GM12878 (cell line): Measurements from ENCODE around the gene SHC1. TPM values are rescaled to one million over a fixed set of nuclear protein-coding genes. Genes with fewer than 3 reads are reported as not detected.
A peak's percentile ranks its signal among the peaks of the same experiment; 100 is the strongest.

Experiments
- ATAC-seq: fragments of 200-7000 bp; cut with Tn5 transposase; 3 replicates; pipeline ENCODE4 v1.9.1; 2020; ENCODE audit warnings: mild to moderate bottlenecking, moderate library complexity
- BruUV-seq: library from RNA; stranded (reverse); fragments of 400-500 nt; replicated peaks from 2 replicates; lab custom pipeline; 2021; lab: Mats Ljungman, UMichigan
- CTCF ChIA-PET: fragments of 300-600 bp; sonication (Branson Sonifier 250); formaldehyde crosslinking; extraction: SDS; loops from one replicate; lab custom pipeline; 2021; ENCODE audit warnings: inconsistent platforms; lab: Yijun Ruan, JAX
- POLR2A ChIA-PET: fragments of 350-600 bp; formaldehyde crosslinking; extraction: SDS; loops from one replicate; lab custom pipeline; 2021; ENCODE audit warnings: inconsistent platforms; lab: Charles Lee
- RAD21 ChIA-PET: fragments of 300-600 bp; sonication (Branson Sonifier 250); formaldehyde crosslinking; loops from one replicate; lab custom pipeline; 2023; ENCODE audit warnings: antibody characterized with exemption; ENCODE audit not compliant: unreplicated experiment; lab: Charles Lee
- SMC1A ChIA-PET: fragments of 300-600 bp; sonication (Branson Sonifier 250); formaldehyde crosslinking; loops from one replicate; lab custom pipeline; 2023; ENCODE audit not compliant: unreplicated experiment, uncharacterized antibody; lab: Charles Lee
- DNase-seq: peaks from one replicate; pipeline ENCODE4 v3.0.0-alpha.2; 2011; ENCODE audit warnings: low read depth, low spot score
- FAIRE-seq: peaks from 3 replicates; lab custom pipeline; 2011; peaks lifted over from hg19 to GRCh38; lab: Jason Lieb, UNC
- H2AFZ ChIP-seq: 2 replicates; pipeline ENCODE4 v1.6.0; 2011; ENCODE audit warnings: low read depth, low read length, control low read depth; ENCODE audit not compliant: control insufficient read depth
- H3K27ac ChIP-seq: 2 replicates; pipeline ENCODE4 v1.5.1; 2011; ENCODE audit warnings: control low read depth; ENCODE audit not compliant: control insufficient read depth, insufficient read depth
- H3K27me3 ChIP-seq, 2 experiments: replicated peaks in 1 of 2; 2 replicates each; pipeline versions ENCODE4 v1.6.0 to v1.6.1; 2011; ENCODE audit warnings: low read length in 1 of 2; ENCODE audit not compliant: control insufficient read depth in 2 of 2, insufficient read depth in 2 of 2
- H3K36me3 ChIP-seq, 2 experiments: 2 replicates each; pipeline ENCODE4 v1.5.1; 2011; ENCODE audit warnings: low read length in 1 of 2; ENCODE audit not compliant: control insufficient read depth in 2 of 2, insufficient read depth in 2 of 2
- H3K4me1 ChIP-seq: 2 replicates; pipeline ENCODE4 v1.6.1; 2011; ENCODE audit warnings: mild to moderate bottlenecking, low read length, moderate library complexity, mixed read lengths; ENCODE audit not compliant: control insufficient read depth, insufficient read depth
- H3K4me2 ChIP-seq: 2 replicates; pipeline ENCODE4 v1.6.0; 2011; ENCODE audit warnings: control low read depth; ENCODE audit not compliant: control insufficient read depth, insufficient read depth
- H3K4me3 ChIP-seq: fragments of 200-600 bp; sonication (generic); 2 replicates; pipeline ENCODE4 v1.5.1; 2016
- H3K79me2 ChIP-seq: 2 replicates; pipeline ENCODE4 v1.6.0; 2011; ENCODE audit warnings: low read length; ENCODE audit not compliant: control insufficient read depth, insufficient read depth
- H3K9ac ChIP-seq: 2 replicates; pipeline ENCODE4 v1.8.0; 2011; ENCODE audit warnings: low read length, control low read depth, mixed read lengths; ENCODE audit not compliant: control insufficient read depth, insufficient read depth
- H3K9me3 ChIP-seq: replicated peaks from 3 replicates; pipeline ENCODE4 v1.5.1; 2011; ENCODE audit warnings: mild to moderate bottlenecking, low read length; ENCODE audit not compliant: control insufficient read depth, insufficient read depth
- H4K20me1 ChIP-seq: 2 replicates; pipeline ENCODE4 v1.6.0; 2011; ENCODE audit not compliant: control insufficient read depth, insufficient read depth
- CHD2 ChIP-seq: IDR thresholded peaks from 2 replicates; pipeline ENCODE4 v1.6.1; 2011; ENCODE audit warnings: low read depth, low read length, improper control_type of control experiment, borderline replicate concordance
- RAD21 ChIP-seq: IDR thresholded peaks from 2 replicates; pipeline ENCODE4 v1.6.1; 2011; ENCODE audit warnings: mild to moderate bottlenecking, low read depth, low read length, moderate library complexity; ENCODE audit not compliant: insufficient read depth
- SREBF2 ChIP-seq: IDR thresholded peaks from 2 replicates; pipeline ENCODE4 v1.6.1; 2012; ENCODE audit warnings: mild to moderate bottlenecking, low read length
- TARDBP ChIP-seq: IDR thresholded peaks from 2 replicates; pipeline ENCODE4 v1.6.1; 2016; ENCODE audit warnings: borderline replicate concordance
- ZZZ3 ChIP-seq: IDR thresholded peaks from 2 replicates; pipeline ENCODE4 v1.6.1; 2011; ENCODE audit warnings: low read depth; ENCODE audit not compliant: control insufficient read depth, insufficient read length
- WGBS: methylation state at CpG from one replicate; pipeline ENCODE4 v1.1.6; 2016; ENCODE audit warnings: low lambda C conversion rate; ENCODE audit not compliant: insufficient replicate concordance, insufficient coverage; ENCODE audit errors: missing lambda C conversion rate; 5-methylcytosine and 5-hydroxymethylcytosine counted together
- in situ Hi-C: fragments of 300-500 bp; cut with MboI; formaldehyde crosslinking; loops from 9 replicates; pipeline ENCODE4 v1.14.3; 2018; ENCODE audit warnings: mixed read lengths
- intact Hi-C: fragments of 100-400 bp; cut with micrococcal nuclease; formaldehyde crosslinking; loops from one replicate; pipeline ENCODE4 v1.14.2; 2022; ENCODE audit not compliant: unreplicated experiment
- polyA plus RNA-seq, 11 experiments: library from polyadenylated mRNA; depleted of rRNA in 4 of 11; unstranded in 6 of 11; stranded (reverse) in 5 of 11; fragments of >200 nt; fragmentation: Nextera tagmentation in 4 of 11; fragmentation: Illumina TruSeq in 1 of 11; extraction: Ambion mirVana in 4 of 11; extraction: Trizol in 1 of 11; gene quantifications; 1 replicate in 1 of 11; 2 replicates in 10 of 11; pipeline versions ENCODE4 v1.2.1 to v1.2.3, GENCODE V29; 2011 to 2016; ENCODE audit warnings: inconsistent platforms in 2 of 11, missing spikeins in 2 of 11, low read depth in 1 of 11
- total RNA-seq, 4 experiments: library from RNA; depleted of rRNA in 3 of 4; stranded (reverse); fragments of >200 nt in 3 of 4; fragmentation: Illumina TruSeq in 1 of 4; extraction: Trizol in 1 of 4; gene quantifications; 2 replicates each; pipeline versions ENCODE4 v1.2.1 to v1.2.3, GENCODE V29; 2013 to 2021
- TF ChIP-seq, protein P1 (sequence below): fragments of 450-650 bp; IDR thresholded peaks from 2 replicates; pipeline ENCODE4 v1.6.1; 2017; ENCODE audit warnings: mild to moderate bottlenecking, moderate library complexity
- TF ChIP-seq, protein P2 (sequence below): IDR thresholded peaks from 2 replicates; pipeline ENCODE4 v1.6.1; 2011; ENCODE audit warnings: borderline replicate concordance, low read depth, mild to moderate bottlenecking, moderate library complexity, low read length; ENCODE audit not compliant: insufficient read depth, poor library complexity, severe bottlenecking

The SHC1 gene
- total and polyA plus RNA-seq, 10 of the 15 experiments (the other 5 are each of a cell fraction or from before 2014, with no cell fraction given): 2.6 to 49.3 (median 25.2) TPM

DNA sequence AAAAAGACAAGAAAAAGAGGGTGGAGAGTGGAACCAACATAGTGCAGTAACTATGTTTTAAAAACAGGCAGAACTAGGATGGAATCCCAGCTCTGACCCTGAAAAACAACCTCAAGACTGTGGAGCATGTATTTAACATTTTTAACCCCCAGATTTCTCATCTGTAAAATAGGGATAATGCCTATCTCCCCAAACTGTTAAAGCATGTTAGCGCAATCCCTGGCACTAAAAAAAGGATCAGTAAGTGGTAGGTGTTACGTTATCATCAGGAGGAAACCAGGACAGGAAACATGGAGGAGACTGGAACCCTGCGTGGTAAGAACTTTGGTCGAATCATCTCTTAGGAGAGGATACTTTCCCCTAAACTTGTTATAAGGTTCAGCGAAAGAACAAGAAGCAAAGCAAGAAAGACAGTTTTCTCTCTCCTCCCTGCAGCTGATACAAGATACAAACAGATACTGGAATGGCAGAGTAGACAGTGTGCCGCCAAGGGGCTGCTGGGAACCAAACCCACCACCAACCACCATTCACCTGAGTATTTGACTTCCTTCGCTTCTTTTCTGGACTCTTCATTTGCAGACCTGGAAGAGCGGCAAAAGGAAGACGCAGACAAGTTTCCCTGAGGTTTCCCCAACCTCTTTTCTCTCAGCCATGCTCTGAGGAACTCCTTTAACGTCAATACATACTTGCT is 10.0 kb downstream of the SHC1 start:
- Histone ChIP-seq H3K79me2 (peaks cover 31% of the 10 kb centered on the region), H3K4me1 (peaks cover 11% of the 10 kb centered on the region), H3K9ac (peak overlapping the region; percentile 81), H3K4me2 (peak overlapping the region; percentile 84), H3K27me3 (no peaks in the 10 kb centered on the region), H3K4me3 (peak overlapping the region; percentile 88), H3K36me3 (peaks cover 5 to 10% of the 10 kb centered on the region in 2 experiments; a peak in 3 of 4 replicates), H3K27ac (peak overlapping the region; percentile 97), H2AFZ (no peak overlapping the region), H3K9me3 (no peaks in the 10 kb centered on the region), H4K20me1 (no peaks in the 10 kb centered on the region)
- no peak for DNase-seq
- POLR2A ChIA-PET: interaction anchor here (0.5 to 12.3 kb wide), 9 partner anchors 9 to 267 kb away, joined by 3 to 140 read pairs (median 6); partner anchors contain the start of genes CKS1B, PMVK and SHC1
- BruUV-seq: TSS peak; percentile 65
- intact Hi-C loops: loop anchor here (2.0 to 5.0 kb wide), 2 partner anchors 24 to 42 kb away; partner anchors contain the start of genes PMVK and ZBTB7B
- RAD21 ChIA-PET: interaction anchor here (0.6 to 2.4 kb wide), 7 partner anchors 10 to 91 kb away, joined by 3 to 15 read pairs (median 5); partner anchors contain the start of genes ADAM15, KCNN3, PMVK and SHC1
- ATAC-seq: no peak
- SMC1A ChIA-PET: interaction anchor here (0.8 to 3.1 kb wide), 9 partner anchors 9 to 62 kb away, joined by 3 to 14 read pairs (median 4); partner anchors contain the start of genes CKS1B, FLAD1 and SHC1
- CTCF ChIA-PET: interaction anchor here (0.6 to 2.7 kb wide), 17 partner anchors 9 to 401 kb away, joined by 3 to 20 read pairs (median 6); partner anchors contain the start of genes ADAM15, PMVK and SHC1
- in situ Hi-C loops: no loop called here
- FAIRE-seq: peak; percentile 73
- WGBS: 0% methylated on average over 10 of the region's 10 CpGs
- no peak for TF ChIP-seq SREBF2
- TF ChIP-seq ZZZ3: no peak

DNA sequence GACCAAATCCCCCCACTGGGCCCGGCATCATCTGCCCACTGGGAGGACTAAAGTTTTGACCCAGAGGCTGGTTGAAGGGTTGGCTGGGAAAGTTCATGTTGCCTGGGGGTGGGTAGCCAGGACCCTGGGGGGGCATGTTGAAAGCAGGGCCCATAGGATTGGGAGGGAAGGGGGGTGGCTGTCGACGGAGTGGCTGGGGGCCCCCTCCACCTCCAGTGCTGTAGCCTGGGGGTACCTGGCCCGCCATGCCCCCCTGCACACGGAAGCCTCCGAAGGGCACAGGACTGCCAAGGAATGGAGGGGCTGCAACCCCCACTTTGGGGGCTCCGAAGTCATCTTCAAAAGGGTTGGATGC is 11.1 kb downstream of the SHC1 start:
- in situ Hi-C loops (no loop called here), intact Hi-C loops (no loop called here)
- H3K79me2 ChIP-seq: peaks cover 34% of the 10 kb centered on the region
- H3K27me3 ChIP-seq: no peaks in the 10 kb centered on the region
- POLR2A ChIA-PET: interaction anchor here (1.2 to 12.3 kb wide), 2 partner anchors 14 to 23 kb away, joined by 4 to 140 read pairs; partner anchors contain the start of genes CKS1B, PMVK and SHC1
- H3K4me1 ChIP-seq: peaks cover 20% of the 10 kb centered on the region
- DNase-seq (no peak), FAIRE-seq (no peak), ATAC-seq (no peak)
- CTCF ChIA-PET: interaction anchor here (0.9 to 1.1 kb wide), 2 partner anchors 7 to 126 kb away, joined by 3 to 6 read pairs; no protein-coding TSS in a partner anchor
- no TSS peak for BruUV-seq
- RAD21 ChIA-PET: interaction anchor here (0.6 kb wide), 1 partner anchor 151 kb away, joined by 3 read pairs; no protein-coding TSS in a partner anchor
- no peak overlapping the region for H2AFZ ChIP-seq
- SMC1A ChIA-PET: no interaction called here
- H3K36me3 ChIP-seq: peaks cover 5 to 6% of the 10 kb centered on the region in 2 experiments; a peak in 3 of 4 replicates
- no peak overlapping the region for H3K9ac ChIP-seq
- no peaks in the 10 kb centered on the region for H4K20me1 ChIP-seq
- H3K9me3 ChIP-seq: no peaks in the 10 kb centered on the region
- no peak overlapping the region for H3K4me3 ChIP-seq
- no peak overlapping the region; the same call in 1 of the 2 replicates for H3K4me2 ChIP-seq
- WGBS: 88% methylated on average over 7 of the region's 7 CpGs
- H3K27ac ChIP-seq: no peak overlapping the region
- TF ChIP-seq, protein P1, sequence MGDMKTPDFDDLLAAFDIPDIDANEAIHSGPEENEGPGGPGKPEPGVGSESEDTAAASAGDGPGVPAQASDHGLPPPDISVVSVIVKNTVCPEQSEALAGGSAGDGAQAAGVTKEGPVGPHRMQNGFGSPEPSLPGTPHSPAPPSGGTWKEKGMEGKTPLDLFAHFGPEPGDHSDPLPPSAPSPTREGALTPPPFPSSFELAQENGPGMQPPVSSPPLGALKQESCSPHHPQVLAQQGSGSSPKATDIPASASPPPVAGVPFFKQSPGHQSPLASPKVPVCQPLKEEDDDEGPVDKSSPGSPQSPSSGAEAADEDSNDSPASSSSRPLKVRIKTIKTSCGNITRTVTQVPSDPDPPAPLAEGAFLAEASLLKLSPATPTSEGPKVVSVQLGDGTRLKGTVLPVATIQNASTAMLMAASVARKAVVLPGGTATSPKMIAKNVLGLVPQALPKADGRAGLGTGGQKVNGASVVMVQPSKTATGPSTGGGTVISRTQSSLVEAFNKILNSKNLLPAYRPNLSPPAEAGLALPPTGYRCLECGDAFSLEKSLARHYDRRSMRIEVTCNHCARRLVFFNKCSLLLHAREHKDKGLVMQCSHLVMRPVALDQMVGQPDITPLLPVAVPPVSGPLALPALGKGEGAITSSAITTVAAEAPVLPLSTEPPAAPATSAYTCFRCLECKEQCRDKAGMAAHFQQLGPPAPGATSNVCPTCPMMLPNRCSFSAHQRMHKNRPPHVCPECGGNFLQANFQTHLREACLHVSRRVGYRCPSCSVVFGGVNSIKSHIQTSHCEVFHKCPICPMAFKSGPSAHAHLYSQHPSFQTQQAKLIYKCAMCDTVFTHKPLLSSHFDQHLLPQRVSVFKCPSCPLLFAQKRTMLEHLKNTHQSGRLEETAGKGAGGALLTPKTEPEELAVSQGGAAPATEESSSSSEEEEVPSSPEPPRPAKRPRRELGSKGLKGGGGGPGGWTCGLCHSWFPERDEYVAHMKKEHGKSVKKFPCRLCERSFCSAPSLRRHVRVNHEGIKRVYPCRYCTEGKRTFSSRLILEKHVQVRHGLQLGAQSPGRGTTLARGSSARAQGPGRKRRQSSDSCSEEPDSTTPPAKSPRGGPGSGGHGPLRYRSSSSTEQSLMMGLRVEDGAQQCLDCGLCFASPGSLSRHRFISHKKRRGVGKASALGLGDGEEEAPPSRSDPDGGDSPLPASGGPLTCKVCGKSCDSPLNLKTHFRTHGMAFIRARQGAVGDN: no peak
- TF ChIP-seq RAD21 (no peak), TARDBP (no peak), CHD2 (no peak)
- TF ChIP-seq, protein P2, sequence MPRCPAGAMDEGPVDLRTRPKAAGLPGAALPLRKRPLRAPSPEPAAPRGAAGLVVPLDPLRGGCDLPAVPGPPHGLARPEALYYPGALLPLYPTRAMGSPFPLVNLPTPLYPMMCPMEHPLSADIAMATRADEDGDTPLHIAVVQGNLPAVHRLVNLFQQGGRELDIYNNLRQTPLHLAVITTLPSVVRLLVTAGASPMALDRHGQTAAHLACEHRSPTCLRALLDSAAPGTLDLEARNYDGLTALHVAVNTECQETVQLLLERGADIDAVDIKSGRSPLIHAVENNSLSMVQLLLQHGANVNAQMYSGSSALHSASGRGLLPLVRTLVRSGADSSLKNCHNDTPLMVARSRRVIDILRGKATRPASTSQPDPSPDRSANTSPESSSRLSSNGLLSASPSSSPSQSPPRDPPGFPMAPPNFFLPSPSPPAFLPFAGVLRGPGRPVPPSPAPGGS: no peak
